IPS-20b (cell line): ENCODE data around the gene C11orf52.
"Not testable (repeated sequence)": the region's sequence is repeated elsewhere in the genome, so short reads cannot be mapped to it uniquely, and the experiment has no call there.

Source experiments
- H3K27ac ChIP-seq: one replicate; pipeline ENCODE4 v1.5.1; 2013; ENCODE audit warnings: low read length
- H3K27me3 ChIP-seq: 2 replicates; pipeline ENCODE4 v1.6.1; 2013; ENCODE audit warnings: mild to moderate bottlenecking, low read length, inconsistent platforms; ENCODE audit not compliant: insufficient read depth
- H3K36me3 ChIP-seq: 2 replicates; pipeline ENCODE4 v1.6.1; 2013; ENCODE audit warnings: low read depth, mild to moderate bottlenecking, inconsistent platforms, low read length, moderate library complexity; ENCODE audit not compliant: insufficient read depth
- H3K4me1 ChIP-seq: 2 replicates; pipeline ENCODE4 v1.6.1; 2013; ENCODE audit warnings: mild to moderate bottlenecking, control low read depth, inconsistent platforms, low read length, moderate library complexity; ENCODE audit not compliant: insufficient read depth
- H3K4me3 ChIP-seq: 2 replicates; pipeline ENCODE4 v1.5.1; 2013; ENCODE audit warnings: mild to moderate bottlenecking, low read length, inconsistent platforms
- H3K9ac ChIP-seq: 2 replicates; pipeline ENCODE4 v1.6.1; 2013; ENCODE audit warnings: low read depth, mild to moderate bottlenecking, inconsistent platforms, low read length, moderate library complexity
- H3K9me3 ChIP-seq: 2 replicates; pipeline ENCODE4 v1.6.1; 2013; ENCODE audit warnings: mild to moderate bottlenecking, low read depth, low read length, inconsistent platforms; ENCODE audit not compliant: insufficient read depth

C11orf52 gene

DNA sequence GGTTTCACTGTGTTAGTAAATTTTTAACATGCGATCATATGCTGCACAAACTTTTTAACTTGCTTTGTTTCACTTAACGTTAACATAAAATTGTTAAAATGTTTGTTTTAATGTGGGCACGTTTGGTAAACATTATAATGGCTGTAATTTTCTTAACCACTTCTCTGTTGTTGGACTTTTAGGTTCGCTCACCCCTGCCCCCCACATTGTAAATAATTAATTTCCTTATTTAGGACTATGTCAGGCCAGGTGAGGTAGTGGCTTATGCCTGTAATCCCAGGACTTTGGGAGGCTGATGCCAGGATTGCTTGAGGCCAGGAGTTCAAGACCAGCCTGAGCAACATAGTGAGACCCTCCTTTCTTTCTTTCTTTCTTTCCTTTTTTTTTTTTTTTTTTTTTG lies 11.8 kb downstream of the C11orf52 start:
- Histone ChIP-seq H3K27ac (no peak overlapping the region), H3K4me3 (no peak overlapping the region), H3K9me3 (no peaks in the 10 kb centered on the region), H3K36me3 (no peaks in the 10 kb centered on the region), H3K9ac (no peak overlapping the region), H3K4me1 (peaks cover 10% of the 10 kb centered on the region; the same call in 1 of the 2 replicates), H3K27me3 (no peaks in the 10 kb centered on the region)

DNA sequence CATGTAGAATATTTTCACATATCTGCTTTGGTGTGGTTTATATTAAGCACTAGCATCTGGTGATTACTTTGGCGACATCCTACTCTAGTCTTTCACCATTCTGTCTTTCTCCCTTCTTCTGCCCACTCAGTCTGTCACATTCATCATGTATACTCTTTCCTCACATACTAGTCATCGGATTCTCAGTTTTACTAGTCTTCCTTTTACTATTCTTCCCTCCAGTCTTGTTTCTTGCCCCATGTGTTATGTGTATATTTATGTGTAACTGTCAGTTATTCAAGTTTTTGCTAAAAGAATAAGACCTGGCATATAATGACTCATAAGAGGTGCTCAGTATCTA lies 13.9 kb downstream of the C11orf52 start:
- H3K27ac ChIP-seq = no peak overlapping the region
- H3K36me3 ChIP-seq = no peaks in the 10 kb centered on the region
- H3K9me3 ChIP-seq = no peaks in the 10 kb centered on the region
- no peaks in the 10 kb centered on the region for H3K27me3 ChIP-seq
- H3K9ac ChIP-seq = no peak overlapping the region
- peaks cover 10% of the 10 kb centered on the region; the same call in 1 of the 2 replicates for H3K4me1 ChIP-seq
- H3K4me3 ChIP-seq = no peak overlapping the region

DNA sequence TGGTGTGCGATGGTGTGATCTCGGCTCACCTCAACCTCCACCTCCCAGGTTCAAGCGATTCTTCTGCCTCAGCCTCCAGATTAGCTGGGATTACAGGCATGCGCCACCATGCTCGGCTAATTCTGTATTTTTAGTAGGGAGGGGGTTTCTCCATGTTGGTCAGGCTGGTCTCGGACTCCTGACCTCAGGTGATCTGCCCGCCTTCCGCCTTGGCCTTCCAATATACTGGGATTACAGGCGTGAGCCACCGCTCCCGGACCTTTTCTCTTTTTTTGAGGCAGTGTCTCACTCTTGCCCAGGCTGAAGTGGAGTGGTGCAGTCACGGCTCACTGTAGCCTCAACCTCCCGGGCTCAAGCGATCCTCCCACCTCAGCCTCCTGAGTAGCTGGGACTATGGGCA lies 14.5 kb downstream of the C11orf52 start:
- H3K36me3 ChIP-seq, H3K9me3 ChIP-seq, H3K9ac ChIP-seq, H3K27me3 ChIP-seq, H3K4me3 ChIP-seq, H3K27ac ChIP-seq: not testable (repeated sequence)
- peaks cover 16% of the 10 kb centered on the region; the same call in 1 of the 2 replicates for H3K4me1 ChIP-seq

DNA sequence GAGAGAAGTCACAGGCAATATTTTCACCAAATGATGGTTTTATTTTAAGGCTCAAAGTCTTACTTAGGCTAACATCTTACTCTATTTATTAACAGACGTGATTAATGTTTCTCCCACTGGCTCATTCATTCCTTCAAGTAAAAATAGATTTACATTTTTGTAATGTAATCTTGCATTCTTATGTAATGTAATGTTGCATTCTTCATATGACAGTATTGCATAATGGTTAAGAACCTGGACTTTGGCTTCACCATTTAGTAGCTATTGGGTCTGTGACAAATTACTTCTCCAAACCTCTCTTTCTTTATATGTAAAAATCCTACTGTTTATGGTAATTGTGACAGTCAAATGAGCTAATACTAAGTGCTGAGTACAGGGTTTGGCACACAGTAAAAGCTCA lies 15.2 kb downstream of the C11orf52 start:
- Histone ChIP-seq H3K36me3 (no peaks in the 10 kb centered on the region), H3K4me1 (peaks cover 19% of the 10 kb centered on the region; the same call in 1 of the 2 replicates), H3K9ac (no peak overlapping the region), H3K4me3 (no peak overlapping the region), H3K9me3 (no peaks in the 10 kb centered on the region), H3K27ac (no peak overlapping the region), H3K27me3 (no peaks in the 10 kb centered on the region)

DNA sequence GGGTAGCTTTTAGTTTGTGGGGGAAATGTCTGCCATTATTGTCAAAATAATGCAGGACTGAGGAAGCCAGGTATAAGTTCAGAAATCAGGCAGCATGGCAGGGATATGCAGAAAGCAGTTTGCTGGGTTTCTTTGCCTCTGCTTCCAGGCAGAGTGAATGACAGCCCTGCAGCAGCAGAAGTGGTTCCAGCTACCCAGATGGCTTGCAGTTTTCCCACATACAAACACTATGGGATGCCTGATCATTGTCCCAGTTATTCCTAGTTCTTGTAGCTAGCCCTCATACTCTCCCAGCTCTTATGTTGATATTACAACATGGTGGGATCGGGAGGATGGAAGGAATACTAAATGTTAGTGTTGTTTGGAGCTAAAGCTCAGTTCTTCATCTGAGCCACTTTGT lies 15.6 kb downstream of the C11orf52 start:
- Histone ChIP-seq H3K9me3 (no peaks in the 10 kb centered on the region), H3K4me1 (peaks cover 23% of the 10 kb centered on the region; the same call in 1 of the 2 replicates), H3K27me3 (no peaks in the 10 kb centered on the region), H3K27ac (no peak overlapping the region), H3K9ac (no peak overlapping the region), H3K36me3 (no peaks in the 10 kb centered on the region), H3K4me3 (no peak overlapping the region)

GRCh38 chr11:111935317-111936039 lies 16.8 kb downstream of the C11orf52 start:
- H3K27ac ChIP-seq = no peak overlapping the region
- H3K9ac ChIP-seq = no peak overlapping the region
- no peak overlapping the region for H3K4me3 ChIP-seq
- H3K36me3 ChIP-seq = no peaks in the 10 kb centered on the region
- no peaks in the 10 kb centered on the region for H3K27me3 ChIP-seq
- no peaks in the 10 kb centered on the region for H3K9me3 ChIP-seq
- peaks cover 23% of the 10 kb centered on the region; the same call in 1 of the 2 replicates for H3K4me1 ChIP-seq

DNA sequence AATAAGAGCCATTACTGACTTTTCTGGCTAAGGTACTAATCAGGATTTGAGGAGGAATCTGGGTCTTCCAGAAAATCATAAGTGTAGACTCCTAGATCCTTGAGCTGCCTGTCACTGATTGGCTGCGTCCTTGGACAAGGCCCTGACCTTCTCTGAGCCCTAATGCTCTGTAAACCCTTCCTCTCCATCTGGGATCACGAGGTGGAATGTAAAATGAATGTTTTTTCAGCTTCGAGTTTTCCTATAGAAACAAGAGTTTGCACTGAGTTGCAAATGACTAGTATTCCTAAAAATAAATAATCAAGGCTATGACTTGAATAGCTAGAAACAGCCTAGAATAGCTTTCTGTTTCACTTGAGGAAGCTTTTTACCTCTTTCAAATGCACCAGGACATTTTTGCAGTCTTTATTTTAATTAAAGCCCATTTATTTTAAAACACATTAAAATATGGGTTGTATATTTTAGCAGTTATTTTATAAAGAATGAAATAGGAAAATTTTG lies 17.4 kb downstream of the C11orf52 start:
- H3K4me1 ChIP-seq = peaks cover 23% of the 10 kb centered on the region; the same call in 1 of the 2 replicates
- H3K9ac ChIP-seq = peak overlapping the region; percentile 84; the same call in 1 of the 2 replicates
- H3K27me3 ChIP-seq = no peaks in the 10 kb centered on the region
- peak overlapping the region; percentile 78 for H3K4me3 ChIP-seq
- no peaks in the 10 kb centered on the region for H3K9me3 ChIP-seq
- no peaks in the 10 kb centered on the region for H3K36me3 ChIP-seq
- no peak overlapping the region for H3K27ac ChIP-seq

- no peaks in the 10 kb centered on the region for H3K27me3 ChIP-seq
- peak overlapping the region; percentile 57 for H3K27ac ChIP-seq
- H3K9ac ChIP-seq = peak overlapping the region; percentile 84; the same call in 1 of the 2 replicates
- H3K4me3 ChIP-seq = peak overlapping the region; percentile 78
- no peaks in the 10 kb centered on the region for H3K9me3 ChIP-seq
- H3K36me3 ChIP-seq = no peaks in the 10 kb centered on the region
- H3K4me1 ChIP-seq = peaks cover 23% of the 10 kb centered on the region; the same call in 1 of the 2 replicates
Measured at GRCh38 chr11:111937461-111937769, 18.7 kb downstream of the C11orf52 start.

DNA sequence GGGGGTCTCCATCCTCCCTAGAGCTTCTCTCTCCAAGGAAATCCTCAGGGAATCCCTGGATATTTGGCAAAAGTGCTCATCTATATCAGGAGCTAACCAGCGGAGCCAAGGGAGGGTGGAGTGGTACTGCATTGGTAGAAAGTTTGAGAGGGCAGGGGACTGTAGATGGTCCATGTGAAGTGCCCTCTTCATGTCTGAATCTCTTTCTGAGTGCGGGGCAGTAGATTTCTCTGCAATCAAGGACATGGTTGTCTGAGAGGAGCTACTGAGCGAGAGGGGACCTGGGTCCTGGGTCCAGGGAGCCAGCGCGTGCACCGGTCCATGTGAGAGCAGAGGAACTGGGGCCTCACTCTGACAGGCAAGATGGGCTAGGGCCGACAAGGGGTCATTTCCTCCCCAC lies 19.1 kb downstream of the C11orf52 start:
- peak overlapping the region; percentile 78 for H3K4me3 ChIP-seq
- no peaks in the 10 kb centered on the region for H3K9me3 ChIP-seq
- peak overlapping the region; percentile 84; the same call in 1 of the 2 replicates for H3K9ac ChIP-seq
- peaks cover 23% of the 10 kb centered on the region; the same call in 1 of the 2 replicates for H3K4me1 ChIP-seq
- no peaks in the 10 kb centered on the region for H3K27me3 ChIP-seq
- peak overlapping the region; percentile 57 for H3K27ac ChIP-seq
- H3K36me3 ChIP-seq = no peaks in the 10 kb centered on the region

DNA sequence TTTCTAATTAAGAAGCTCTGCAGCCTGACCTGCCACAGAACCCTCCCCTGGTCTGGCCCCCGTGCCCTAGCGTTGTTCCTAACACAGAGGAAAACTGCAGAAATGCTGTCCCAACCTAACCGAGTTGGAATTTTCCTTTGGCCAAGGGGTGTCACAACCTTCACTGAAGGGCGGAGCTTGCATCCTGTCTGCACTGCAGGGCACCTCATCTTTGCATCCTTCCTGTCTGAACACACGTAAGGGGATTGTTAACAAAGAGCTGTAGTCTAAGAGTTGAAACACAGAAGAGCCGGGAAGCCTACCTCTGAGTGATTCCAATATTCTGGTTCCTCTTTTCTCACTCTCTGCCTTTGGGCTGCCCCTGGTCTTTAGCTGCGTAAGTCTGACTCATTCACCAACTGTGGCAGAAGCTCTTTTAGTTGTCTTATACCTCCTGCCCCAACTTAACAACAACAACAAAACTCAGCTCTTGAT lies 20.0 kb downstream of the C11orf52 start:
- H3K27ac ChIP-seq = no peak overlapping the region
- peak overlapping the region; percentile 78; the same call in 1 of the 2 replicates for H3K4me3 ChIP-seq
- H3K9ac ChIP-seq = peak overlapping the region; percentile 84; the same call in 1 of the 2 replicates
- no peaks in the 10 kb centered on the region for H3K9me3 ChIP-seq
- H3K4me1 ChIP-seq = peaks cover 23% of the 10 kb centered on the region; the same call in 1 of the 2 replicates
- H3K36me3 ChIP-seq = no peaks in the 10 kb centered on the region
- no peaks in the 10 kb centered on the region for H3K27me3 ChIP-seq

- no peaks in the 10 kb centered on the region for H3K9me3 ChIP-seq
- H3K4me3 ChIP-seq = no peak overlapping the region
- no peaks in the 10 kb centered on the region for H3K27me3 ChIP-seq
- no peak overlapping the region for H3K9ac ChIP-seq
- H3K4me1 ChIP-seq = peaks cover 22% of the 10 kb centered on the region; the same call in 1 of the 2 replicates
- H3K36me3 ChIP-seq = no peaks in the 10 kb centered on the region
- H3K27ac ChIP-seq = no peak overlapping the region
Measured at GRCh38 chr11:111939836-111940604, 21.3 kb downstream of the C11orf52 start.
